Stimulated activated CD8-positive, alpha-beta memory T cell treated with anti-CD3 and anti-CD28 coated beads, Interleukin-7, amount 100 ng/mL, for 4 hours (primary cell): ENCODE results near the gene LUC7L2.
"Not testable (repeated sequence)": the region's sequence is repeated elsewhere in the genome, so short reads cannot be mapped to it uniquely, and the experiment has no call there.

ENCODE experiments used
- DNase-seq, 2 donors: peaks; one replicate each; pipeline ENCODE4 v3.0.0-alpha.2; 2020; ENCODE audit warnings: low read depth in 2 of 2

The LUC7L2 gene, protein sequence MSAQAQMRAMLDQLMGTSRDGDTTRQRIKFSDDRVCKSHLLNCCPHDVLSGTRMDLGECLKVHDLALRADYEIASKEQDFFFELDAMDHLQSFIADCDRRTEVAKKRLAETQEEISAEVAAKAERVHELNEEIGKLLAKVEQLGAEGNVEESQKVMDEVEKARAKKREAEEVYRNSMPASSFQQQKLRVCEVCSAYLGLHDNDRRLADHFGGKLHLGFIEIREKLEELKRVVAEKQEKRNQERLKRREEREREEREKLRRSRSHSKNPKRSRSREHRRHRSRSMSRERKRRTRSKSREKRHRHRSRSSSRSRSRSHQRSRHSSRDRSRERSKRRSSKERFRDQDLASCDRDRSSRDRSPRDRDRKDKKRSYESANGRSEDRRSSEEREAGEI

DNA sequence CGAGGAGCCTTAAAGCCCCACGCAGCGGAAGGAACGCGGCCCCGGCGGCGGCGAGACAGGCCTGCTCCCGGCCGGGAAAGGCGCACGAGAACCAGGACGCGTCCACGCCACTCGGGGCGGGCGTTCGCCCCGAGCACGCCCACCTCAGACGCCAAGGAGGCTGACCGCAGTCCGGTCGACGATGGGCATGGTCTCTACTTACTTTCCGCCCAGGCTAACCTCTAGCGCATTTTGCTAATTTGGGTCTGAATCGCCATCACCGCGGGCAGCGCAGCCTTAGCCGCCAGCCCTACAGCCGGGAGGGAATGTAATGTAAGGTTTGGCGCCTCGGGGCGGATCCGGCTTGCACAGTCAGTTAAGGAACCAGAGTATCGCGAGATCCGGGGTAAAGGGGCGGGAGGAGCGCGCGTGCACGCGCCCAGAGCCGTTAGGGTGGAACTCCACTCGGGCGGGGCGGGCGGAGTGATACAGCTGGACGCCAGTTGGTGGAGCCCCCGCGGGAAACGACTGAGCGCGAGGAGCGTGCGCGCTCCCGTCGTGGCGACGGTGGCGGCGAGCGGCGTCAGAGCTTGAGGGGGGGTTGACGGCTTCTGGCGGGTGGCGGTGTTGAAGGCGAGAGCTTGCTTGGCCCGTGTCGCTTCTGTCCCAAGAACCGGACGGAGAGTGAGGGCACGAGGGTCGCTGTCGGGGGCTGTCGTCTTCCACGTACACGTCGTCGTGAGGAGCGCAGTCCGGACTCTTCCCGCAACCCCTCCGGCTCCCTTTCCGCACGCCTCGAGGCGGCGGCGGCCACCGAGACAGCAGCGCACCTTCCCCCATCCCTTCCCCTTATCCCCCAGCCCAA is at the start of gene LUC7L2:
TSS of gene LUC7L2 (plus strand) at position 529 of the 844 bp plus-strand sequence. CDS start 368 bp downstream, outside the sequence.
- DNase-seq: peak; percentile 99

DNA sequence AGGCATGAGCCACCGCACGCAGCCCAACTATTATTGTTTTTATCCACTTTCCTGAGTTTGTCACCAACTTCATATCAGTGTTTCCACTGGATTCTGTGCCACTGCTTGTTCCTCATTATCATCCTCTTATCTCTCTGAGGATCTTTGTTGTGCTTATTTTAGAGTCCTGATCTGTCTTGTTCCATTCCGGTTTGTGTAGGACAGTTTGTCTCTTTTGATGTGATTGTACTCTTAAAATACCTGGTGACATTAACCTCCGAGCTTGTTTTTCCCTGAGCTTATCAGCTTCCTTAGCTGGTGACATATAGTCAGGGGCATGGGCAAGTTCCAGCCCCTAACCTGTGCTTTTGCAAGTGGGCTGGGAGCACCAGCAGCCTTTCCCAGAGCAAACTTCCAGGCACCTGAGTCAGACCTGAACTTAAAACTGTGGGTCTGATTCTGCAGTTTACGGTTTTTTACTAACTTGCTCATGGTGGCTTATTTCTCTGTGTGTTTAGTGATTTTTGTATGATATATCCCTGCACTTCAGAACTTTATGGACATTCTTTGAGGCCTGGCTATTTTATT is 41.7 kb upstream of the LUC7L2 start:
- DNase-seq: no peak

DNA sequence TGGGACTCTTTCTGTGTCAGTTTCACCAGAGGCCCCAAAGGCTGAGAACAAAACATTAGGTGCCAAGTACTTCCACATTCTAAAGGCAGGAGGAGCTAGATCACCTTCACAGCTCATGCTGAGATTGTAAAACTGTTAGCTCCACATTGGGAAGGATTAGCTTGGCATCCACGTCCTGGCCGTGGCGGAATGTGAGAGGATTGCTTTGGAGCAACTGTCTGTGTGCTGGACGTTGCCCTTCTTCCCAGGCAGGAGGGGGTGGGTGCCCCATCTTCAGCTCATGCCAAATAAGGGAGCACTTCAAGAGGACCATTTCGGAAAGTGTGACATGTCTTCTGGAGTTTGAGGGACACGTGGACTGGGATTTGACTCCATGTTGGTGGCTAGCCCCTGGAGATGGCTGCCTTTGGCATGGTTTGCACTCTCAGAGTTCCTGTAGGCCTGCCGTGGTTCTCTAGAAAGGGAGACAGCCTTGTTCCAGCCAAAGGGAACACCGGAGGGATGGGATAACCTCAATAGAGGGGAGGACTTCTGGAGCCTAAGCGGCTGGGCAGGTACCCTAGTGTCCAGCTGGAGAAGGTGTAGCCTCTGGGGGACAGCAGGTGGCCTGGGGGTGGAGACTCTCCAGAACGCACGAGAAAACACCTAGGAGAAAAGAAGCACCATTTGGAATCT is 38.5 kb upstream of the LUC7L2 start:
- DNase-seq: no peak

DNA sequence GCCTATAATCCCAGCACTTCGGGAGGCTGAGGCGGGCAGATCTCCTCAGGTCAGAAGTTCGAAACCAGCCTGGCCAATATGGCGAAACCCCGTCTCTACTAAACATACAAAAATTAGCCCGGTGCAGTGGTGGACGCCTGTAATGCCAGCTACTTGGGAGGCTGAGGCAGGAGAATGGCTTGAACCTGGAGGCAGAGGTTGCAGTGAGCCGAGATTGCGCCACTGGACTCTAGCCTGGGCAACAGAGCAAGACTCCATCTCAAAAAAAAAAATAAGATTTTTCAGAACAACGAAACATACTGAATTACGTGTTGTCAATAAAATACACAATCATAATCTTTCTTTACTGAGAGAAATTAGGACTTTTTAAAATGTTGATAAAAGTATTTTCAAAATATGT is 35.0 kb upstream of the LUC7L2 start:
- DNase-seq: not testable (repeated sequence)

- no peak for DNase-seq
These were observed 31.3 kb upstream of the LUC7L2 start for GRCh38 chr7:139328375-139328774.

DNA sequence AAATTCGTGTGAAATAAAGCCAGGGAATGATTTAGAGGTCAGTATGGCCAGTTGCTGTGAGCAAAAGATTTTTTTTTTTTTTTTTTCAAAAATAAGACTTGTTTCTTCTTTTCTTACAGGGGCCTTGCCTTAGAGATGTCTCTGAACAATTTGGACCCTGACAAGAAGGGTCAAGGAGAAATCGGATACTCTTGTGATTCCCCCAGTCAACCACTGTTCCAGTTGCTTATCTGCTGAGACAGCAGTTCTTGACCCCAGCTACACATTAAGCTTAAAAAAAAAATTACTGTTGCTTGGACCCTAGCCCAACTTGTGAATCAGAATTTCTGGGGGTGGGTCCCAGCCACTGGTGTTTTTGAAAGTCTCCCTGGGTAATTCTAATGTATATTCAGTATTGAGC is 30.6 kb upstream of the LUC7L2 start:
- DNase-seq: no peak

DNA sequence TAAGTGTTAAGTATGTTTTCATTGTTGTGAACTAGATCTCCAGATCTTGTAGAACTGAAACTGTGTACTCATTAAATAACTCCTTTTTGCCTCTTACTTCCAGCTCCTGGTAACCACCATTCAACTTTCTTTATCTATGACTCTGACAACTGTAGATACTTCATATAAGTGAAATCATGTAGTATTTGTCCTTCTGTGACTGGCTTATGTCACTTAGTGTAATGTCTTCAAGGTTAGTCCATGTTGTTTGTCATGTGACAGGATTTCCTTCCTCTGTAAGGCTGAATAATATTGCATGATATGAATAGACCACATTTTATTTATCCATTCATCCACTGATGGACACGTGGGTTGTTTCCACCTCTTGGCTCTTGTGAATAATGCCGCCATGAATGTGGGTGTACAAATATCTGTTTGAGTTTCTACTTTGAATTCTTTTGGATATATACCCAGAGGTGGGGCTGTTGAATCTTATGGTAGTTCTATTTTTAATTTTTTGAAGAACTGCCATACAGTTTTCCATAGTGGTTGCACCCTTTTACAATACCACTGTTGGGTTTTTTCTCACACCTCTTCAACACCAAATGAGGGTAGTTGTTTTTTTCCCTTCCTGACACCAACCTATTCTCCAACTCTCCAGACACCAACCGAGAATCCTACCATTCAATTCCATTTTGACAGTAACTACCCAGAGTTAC is 29.2 kb upstream of the LUC7L2 start:
- DNase-seq: no peak

GRCh38 chr7:139332697-139333359 is 26.9 kb upstream of the LUC7L2 start:
- no peak for DNase-seq

DNA sequence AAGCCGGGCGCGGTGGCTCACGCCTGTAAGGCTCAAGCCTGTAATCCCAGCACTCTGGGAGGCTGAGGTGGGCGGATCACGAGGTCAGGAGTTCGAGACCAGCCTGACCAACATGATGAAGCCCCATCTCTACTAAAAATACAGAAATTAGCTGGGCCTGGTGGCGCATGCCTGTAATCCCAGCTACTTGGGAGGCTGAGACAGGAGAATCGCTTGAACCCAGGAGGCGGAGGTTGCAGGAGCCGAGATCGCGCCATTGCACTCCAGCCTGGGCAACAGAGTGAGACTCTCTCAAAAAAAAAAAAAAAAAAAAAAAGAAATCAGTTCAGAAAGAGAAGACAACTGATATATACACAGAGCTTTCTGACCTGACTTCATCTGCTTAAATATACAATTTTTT is 26.3 kb upstream of the LUC7L2 start:
- not testable (repeated sequence) for DNase-seq

DNA sequence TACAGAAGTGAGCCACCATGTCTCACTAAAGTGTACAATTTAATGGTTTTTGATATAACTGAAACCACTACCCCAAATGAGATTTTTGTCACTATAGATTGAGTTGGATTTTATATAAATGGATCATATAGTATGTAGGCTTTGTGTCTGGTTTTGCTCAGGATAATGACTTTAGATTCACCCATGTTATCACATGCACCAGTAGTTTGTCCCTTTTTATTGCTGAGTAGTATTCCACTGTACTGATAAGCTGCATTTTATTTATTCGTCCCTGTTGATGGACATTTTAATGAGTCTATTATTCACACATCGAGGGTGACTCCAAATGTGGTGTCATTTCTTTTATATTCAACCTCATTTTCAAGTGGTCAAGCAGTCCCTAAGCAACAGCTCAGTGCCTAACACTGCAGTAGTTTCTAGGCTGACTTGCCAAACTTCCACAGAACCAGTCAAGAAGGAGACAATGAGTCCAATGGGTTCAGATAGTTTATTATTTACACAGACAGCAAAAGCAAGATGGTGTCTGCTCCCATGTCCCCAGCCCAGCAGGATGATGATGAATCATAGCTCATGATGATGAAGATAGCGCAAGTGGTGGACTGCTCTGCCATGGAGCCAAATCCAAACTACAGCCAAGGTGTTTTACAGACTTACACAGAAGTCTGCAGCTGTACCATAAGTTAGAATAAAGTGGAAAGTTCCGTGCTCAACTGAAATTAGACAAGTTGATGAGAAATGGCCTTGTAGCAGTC is 25.1 kb upstream of the LUC7L2 start:
- no peak for DNase-seq

- DNase-seq: no peak
These were observed 20.7 kb upstream of the LUC7L2 start for GRCh38 chr7:139339025-139339424.

GRCh38 chr7:139339698-139340036 is 20.0 kb upstream of the LUC7L2 start:
- no peak for DNase-seq

DNA sequence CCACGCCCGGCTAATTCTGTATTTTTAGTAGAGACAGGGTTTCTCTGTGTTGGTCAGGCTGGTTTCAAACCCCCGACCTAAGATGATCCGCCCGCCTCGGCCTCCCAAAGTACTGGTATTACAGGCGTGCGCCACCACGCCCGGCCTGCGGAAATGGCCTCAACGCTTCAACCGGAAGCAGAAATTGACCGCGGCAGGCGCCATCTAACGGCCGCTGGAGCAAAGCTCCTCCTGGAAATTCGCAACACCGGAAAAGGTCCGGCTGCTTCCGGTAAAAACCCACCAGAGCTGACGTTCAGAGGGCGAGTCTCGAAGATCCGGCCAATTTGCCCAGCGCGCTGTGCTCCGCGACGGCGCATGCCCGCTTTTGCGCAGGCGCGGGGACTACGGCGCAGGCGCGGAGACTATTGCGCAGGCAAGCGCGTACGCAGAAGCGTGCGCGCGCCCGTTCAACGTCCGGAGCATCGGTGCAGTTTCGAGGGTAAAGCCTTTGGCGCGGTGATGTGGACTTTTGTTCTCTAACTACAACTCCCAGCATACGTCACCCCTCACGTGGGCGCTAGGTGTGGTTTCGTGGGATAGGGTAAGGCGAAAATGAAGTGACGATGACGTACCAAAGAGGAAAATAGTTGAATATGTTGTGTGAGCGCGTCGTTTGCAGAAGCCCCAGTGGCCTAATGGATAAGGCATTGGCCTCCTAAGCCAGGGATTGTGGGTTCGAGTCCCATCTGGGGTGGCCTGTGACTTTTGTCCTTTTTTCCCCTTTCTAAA is 19.5 kb upstream of the LUC7L2 start:
- DNase-seq: peak; percentile 95 to 99

DNA sequence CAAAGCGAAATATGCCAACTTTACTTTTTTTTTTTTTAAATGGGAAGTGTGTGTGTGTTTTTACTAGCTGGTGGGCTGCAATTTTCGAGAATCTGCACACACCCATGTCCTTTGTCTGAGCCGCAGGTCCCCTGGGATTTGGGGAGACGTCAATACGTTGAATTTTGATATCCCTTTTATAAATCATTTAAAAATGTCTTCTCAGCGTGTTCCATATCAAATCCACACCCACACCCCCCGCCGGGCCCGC is 19.0 kb upstream of the LUC7L2 start:
- peak in 1 of 2 donors; percentile 61 for DNase-seq

GRCh38 chr7:139341058-139341775 is 18.5 kb upstream of the LUC7L2 start, which contains the start of gene FMC1:
FMC1 (plus strand) TSS chr7:139341337; CDS start chr7:139341385, 48 bp downstream.
- peak; percentile 71 to 72 for DNase-seq

DNA sequence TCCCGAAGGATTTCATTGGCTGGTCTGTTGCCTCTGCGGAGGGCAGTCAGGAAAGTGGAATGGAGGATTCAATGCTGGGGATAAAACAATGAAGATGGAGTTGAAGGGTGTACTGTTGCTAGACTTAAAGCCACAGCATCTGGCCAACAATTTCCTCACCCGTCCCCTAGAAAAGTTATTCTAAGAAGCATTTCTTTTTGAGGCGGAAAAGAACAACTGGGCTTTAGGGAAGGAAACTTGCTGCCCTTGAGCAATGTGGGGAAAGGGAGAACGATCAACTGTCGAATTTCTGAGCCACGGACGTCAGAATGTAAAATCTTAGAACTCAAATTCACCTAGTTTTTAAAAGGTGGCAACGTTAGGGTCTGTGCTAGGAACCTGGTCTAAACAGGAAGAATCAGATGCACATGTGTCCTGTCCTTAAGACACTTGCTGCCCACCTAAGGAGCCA is 17.9 kb upstream of the LUC7L2 start:
- no peak for DNase-seq

DNA sequence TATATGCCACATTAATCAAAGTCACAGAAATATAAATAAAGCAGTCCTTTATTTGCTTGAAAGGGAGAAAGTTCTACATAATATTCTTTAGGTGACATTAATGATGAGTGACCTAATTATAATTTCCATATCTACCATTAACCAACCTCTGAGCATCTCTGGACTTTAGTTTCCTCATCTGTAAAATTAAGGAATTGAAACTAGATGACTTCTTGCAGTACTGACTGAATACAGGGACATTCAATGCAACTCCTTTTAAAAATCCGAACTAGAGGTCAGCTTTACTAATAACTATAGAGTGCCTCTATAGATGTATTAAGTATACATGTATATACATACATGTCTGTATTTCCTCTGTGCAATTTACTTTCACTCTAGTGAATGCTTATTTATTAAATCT is 14.7 kb upstream of the LUC7L2 start:
- no peak for DNase-seq

DNA sequence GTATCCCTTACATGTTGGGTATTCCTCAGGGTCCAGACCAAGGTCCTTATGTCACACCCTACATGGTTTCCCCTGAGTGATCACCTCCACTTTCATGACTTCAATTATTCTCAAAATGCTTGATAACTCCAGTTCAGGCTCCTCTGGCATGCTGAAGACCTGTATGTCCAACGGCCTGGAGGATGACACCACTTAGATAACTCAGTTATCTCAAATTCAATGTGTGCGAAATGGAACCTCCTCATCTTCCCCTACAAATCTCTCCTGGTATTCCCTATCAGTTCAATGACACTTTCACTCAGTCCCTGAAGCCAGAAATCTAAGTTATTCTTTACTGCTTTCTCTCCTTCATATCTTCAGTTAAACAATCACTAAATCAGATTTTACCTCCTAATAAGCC is 8.7 kb upstream of the LUC7L2 start:
- DNase-seq: no peak

- DNase-seq: no peak
These were observed 5.0 kb upstream of the LUC7L2 start for GRCh38 chr7:139354729-139355128.
